ENCODE results near the gene HOXC9. TPM values are rescaled to one million over a fixed set of nuclear protein-coding genes. Genes with fewer than 3 reads are reported as not detected.

HOXC9 gene
- total RNA-seq, 1 donor from 2014 or later = 1.2 TPM

- intact Hi-C loops (cut with DNase I) = no loop called here
- no peak overlapping the region for H3K4me3 ChIP-seq
- DNase-seq (ENCODE audit: low spot score in 2 of 2) = no peak
- no peak overlapping the region for H3K27ac ChIP-seq
- no peaks in the 10 kb centered on the region for H3K36me3 ChIP-seq
- H3K27me3 ChIP-seq = peaks cover 51% of the 10 kb centered on the region
- TF ChIP-seq CTCF (IDR thresholded peaks at IDR 0.05) = no peak
- H3K9me3 ChIP-seq = no peaks in the 10 kb centered on the region
- H3K4me1 ChIP-seq = peaks cover 11 to 14% of the 10 kb centered on the region in 2 donors
These were observed 6.6 kb upstream of the HOXC9 start for GRCh38 chr12:53993162-53994008.

GRCh38 chr12:53994009-53994263 is 6.0 kb upstream of the HOXC9 start:
- H3K4me1 ChIP-seq = peaks cover 11 to 14% of the 10 kb centered on the region in 2 donors
- H3K36me3 ChIP-seq = no peaks in the 10 kb centered on the region
- peaks cover 48% of the 10 kb centered on the region for H3K27me3 ChIP-seq
- no peak for DNase-seq (ENCODE audit: low spot score in 2 of 2)
- H3K4me3 ChIP-seq = no peak overlapping the region
- no peak for TF ChIP-seq CTCF (IDR thresholded peaks at IDR 0.05)
- H3K27ac ChIP-seq = no peak overlapping the region
- intact Hi-C loops (cut with DNase I) = no loop called here
- H3K9me3 ChIP-seq = no peaks in the 10 kb centered on the region

DNA sequence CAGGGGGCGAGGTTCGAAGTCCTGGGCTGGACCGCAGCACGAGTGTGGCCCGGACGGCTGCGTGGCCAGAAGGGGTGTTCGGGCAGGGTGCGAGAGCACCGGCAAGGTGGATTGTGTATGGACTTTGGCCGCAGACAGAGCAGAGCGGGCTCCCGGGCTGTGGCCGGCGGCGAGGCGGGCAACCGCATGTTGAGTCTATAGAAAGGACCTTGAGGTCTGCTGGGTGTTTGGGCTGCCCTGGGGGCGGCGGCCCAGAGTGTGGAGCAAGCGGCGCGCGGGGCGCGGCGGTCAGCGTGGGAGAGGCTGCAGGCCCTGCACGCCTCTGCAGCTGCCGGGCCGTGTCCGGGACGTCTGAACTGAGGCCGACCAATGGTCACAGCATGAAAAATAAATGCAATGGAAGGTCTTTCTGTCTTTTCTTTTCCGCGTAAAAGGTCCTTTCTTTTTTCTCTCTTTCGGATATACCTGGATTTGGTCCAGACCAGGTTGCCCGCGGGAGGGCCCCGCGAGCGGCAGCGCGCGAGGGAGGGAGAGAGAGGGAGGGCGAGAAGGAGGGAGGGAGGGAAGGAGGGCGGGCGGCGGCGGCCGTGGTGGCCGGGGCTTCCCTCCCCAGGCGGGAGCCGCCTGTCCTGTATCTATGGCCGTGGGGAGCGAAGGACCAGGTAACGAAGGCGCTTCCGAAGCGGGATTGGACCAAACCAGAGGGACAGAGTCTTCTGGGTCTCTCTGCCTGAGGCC is 5.5 kb upstream of the HOXC9 start:
- H3K27me3 ChIP-seq = peaks cover 45% of the 10 kb centered on the region
- intact Hi-C loops (cut with DNase I) = no loop called here
- H3K4me3 ChIP-seq = peak overlapping the region; percentile 32 to 50
- no peak for DNase-seq (ENCODE audit: low spot score in 2 of 2)
- TF ChIP-seq CTCF (IDR thresholded peaks at IDR 0.05) = no peak
- no peak overlapping the region for H3K27ac ChIP-seq
- no peaks in the 10 kb centered on the region for H3K9me3 ChIP-seq
- peaks cover 11 to 14% of the 10 kb centered on the region in 2 donors for H3K4me1 ChIP-seq
- no peaks in the 10 kb centered on the region for H3K36me3 ChIP-seq

- DNase-seq (ENCODE audit: low spot score in 2 of 2) = no peak
- no peaks in the 10 kb centered on the region for H3K36me3 ChIP-seq
- H3K4me3 ChIP-seq = peak overlapping the region in 1 of 2 donors; percentile 50
- no peaks in the 10 kb centered on the region for H3K9me3 ChIP-seq
- H3K4me1 ChIP-seq = peaks cover 11 to 17% of the 10 kb centered on the region in 2 donors
- H3K27ac ChIP-seq = no peak overlapping the region
- no peak for TF ChIP-seq CTCF (IDR thresholded peaks at IDR 0.05)
- intact Hi-C loops (cut with DNase I) = no loop called here
- H3K27me3 ChIP-seq = peaks cover 49% of the 10 kb centered on the region
These were observed 5.0 kb upstream of the HOXC9 start for GRCh38 chr12:53995002-53995377.

- H3K4me3 ChIP-seq = peak overlapping the region in 1 of 2 donors; percentile 50
- H3K27ac ChIP-seq = peak overlapping the region in 1 of 2 donors; percentile 7
- peaks cover 55% of the 10 kb centered on the region for H3K27me3 ChIP-seq
- intact Hi-C loops (cut with DNase I) = no loop called here
- H3K4me1 ChIP-seq = peaks cover 11 to 23% of the 10 kb centered on the region in 2 donors
- H3K36me3 ChIP-seq = no peaks in the 10 kb centered on the region
- no peak for TF ChIP-seq CTCF (IDR thresholded peaks at IDR 0.05)
- H3K9me3 ChIP-seq = no peaks in the 10 kb centered on the region
- DNase-seq (ENCODE audit: low spot score in 2 of 2) = no peak
These were observed 4.4 kb upstream of the HOXC9 start for GRCh38 chr12:53995378-53996239.
